GM19099 (cell line): ENCODE measurements around the gene NGEF.

Experiments used
- POLR2A ChIP-seq: IDR thresholded peaks from 3 replicates; pipeline ENCODE4 v1.6.1; 2011; ENCODE audit warnings: low read depth; ENCODE audit not compliant: insufficient read length; ENCODE audit errors: extremely low read depth

The NGEF gene

DNA sequence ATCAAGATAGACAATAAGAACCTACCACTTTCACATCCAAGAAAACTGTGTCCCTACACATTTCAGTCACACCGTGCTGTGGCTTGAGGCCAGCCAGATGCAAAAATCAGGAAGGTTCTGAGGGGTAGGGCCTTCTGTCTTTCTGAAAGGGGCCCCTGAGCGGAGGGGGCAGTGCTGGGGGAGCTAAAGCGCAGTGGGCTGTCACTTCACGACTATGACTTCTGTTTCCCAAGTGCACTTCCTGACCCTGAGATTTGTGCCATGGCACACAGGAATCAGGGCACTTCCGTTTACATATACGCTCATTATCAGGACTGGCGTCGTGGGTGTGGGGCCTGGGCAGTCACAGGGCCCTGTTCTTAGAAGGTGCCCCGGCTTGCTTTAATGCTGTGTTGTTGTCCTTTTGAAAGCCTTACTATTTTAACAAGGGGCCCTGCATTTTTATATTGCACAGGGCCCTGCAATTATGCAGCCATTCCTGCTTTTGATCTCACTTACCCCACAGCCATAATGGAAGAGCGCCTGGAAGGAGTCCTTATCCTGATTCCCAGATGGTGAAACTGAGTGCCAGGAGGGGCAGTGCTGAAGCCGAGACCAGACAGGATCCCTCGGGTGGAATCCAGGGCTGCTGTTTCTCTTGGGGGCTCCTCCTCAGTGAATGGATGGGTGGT is 620 bp downstream of the NGEF start:
- no peak for TF ChIP-seq POLR2A

DNA sequence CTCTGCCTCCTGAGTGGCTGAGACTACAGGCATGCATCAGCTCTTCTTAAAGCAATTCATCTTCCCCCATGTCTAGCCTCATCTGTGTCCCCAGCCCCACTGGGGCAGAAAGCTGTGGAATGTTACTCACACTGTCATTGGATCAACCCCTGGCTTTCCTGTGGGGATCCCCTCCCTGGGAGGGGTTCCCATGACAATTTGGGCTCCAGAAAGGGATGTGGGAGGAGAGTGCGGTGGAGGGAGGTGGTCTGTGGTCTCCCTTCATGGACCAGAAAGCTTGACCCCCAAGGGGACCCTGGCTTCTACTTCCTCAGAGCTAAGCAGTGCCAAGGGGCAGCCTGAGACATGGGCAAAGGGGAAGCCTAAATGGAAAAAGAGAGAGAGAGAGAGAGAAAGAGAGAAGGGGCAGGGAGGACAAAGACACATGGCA is 1.3 kb downstream of the NGEF start:
- TF ChIP-seq POLR2A, result no peak

DNA sequence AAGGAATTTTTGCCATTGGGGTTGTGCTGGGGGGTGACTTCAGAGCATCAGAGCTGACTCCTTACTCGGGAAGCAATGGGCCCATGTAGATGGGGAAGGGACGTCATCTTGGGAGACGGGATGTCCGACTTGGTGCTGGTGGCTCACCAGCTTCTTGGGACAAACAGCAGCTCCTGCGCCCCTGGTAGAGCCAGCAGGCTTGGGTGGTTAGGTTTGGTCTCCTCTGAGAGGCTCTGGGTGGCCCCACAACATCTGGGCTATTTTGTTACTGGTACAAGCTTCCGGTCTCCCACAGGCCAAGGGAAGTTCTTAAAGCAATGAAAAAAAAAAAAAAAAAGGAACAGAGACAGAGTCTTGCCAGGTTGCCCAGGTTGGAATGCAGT is 1.8 kb downstream of the NGEF start:
- TF ChIP-seq POLR2A, result no peak

DNA sequence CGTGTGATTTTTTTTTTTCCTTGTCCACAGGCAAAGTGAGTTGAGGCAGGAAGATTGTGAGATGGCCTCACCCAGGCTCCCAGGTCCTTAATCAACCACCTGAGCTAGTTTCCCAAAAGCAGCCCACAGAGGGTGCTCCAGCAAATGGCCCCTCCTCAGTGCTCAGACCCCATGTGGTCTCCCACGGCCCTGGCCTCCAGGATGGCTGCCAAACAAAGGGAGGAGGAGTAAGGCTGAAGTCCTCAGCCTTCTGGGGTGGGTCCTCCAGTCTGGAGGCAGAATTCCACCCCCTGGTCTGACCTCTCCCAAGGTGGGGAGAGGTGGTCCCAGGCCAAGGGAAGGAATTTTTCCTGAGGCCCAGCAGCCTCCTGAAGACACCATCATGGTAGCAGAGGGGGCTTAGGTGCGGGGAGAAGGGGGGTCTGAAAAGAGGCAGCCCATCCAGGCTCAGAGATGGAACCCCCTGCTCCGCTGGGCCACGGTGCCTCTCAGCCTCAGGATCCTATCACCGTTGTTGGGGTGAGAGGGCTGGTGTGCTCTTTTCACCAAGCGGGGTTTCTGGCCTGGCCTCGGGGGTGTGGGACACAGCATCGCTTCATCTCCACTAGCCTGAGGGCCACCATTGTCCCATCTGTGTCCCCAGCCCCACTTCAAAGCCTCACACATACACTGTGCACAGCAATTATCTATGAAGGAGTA is 2.3 kb downstream of the NGEF start:
- TF ChIP-seq POLR2A, result no peak

DNA sequence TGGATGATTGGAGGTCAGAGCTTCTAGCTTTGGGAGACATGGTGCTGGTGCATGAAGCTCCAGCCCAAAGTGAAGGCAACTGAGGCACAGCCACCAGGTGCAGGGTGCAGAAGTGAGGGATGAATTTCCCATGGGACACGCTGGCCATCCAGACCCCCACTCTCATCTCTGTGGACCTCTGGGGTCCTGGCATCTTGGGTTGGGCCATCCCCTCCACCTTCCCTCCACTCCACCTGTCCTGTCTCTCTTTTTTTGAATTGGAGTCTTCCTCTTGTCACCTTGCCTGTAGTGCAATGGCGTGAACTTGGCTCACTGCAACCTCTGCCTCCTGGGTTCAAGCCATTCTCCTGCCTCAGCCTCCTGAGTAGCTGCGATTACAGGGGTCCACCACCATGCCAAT is 3.4 kb downstream of the NGEF start:
- no peak for TF ChIP-seq POLR2A

DNA sequence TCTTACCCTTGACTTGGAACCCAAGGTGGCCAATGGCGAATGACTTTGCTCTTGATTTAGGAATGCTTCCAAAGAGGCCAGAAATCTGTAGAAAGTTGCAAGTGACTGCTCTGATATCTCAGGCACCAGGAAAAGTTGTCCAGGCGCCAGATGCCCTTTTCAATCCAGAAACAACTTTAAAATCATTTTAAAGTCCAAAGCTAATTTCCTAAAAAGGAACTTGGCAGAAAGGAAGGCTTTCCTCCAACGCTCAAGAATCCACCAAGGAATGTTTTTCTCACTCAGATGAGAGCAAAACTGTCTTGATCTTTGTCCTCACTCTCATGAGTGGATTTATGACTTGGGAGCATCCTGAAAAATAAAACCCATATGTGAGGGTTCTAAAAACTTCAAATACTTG is 5.3 kb downstream of the NGEF start:
- TF ChIP-seq POLR2A, result no peak

DNA sequence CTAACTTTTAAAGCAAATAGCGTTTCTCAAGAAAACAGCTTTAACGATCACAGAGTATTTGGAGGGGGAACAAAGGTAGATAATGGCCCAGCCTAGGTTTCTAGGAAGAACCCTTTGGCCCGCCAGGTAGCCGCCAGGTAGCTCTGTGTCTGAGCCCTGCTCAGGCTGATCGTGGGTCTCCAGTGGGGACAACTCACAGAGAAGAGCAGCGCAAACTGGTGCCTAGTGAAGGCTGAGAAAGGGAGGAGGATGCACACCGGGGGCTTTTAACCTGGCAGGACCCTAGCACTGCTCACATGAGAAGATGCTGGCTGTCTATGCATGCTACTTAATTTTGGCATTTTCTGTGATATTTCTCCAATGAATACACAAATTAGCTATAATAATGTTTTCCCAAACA is 5.8 kb downstream of the NGEF start:
- no peak for TF ChIP-seq POLR2A

DNA sequence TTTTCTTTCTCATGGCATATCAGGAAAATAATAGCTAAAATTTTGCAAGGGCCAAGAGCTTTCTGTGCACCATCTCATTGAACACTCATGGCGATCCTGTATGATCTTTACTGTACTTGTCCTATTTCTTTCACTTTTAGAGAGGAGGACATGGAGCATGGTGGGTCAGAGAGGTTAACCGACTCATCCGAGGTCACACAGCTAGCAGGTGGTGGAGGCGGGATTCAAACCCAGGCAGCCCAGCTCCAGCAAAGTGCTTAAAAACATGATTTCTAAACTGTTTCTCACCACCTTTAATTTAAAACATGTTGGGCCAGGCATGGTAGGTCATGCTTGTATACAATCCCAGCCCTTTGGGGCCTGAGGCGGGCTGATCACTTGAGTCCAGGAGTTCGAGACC is 6.4 kb downstream of the NGEF start:
- TF ChIP-seq POLR2A, result no peak

DNA sequence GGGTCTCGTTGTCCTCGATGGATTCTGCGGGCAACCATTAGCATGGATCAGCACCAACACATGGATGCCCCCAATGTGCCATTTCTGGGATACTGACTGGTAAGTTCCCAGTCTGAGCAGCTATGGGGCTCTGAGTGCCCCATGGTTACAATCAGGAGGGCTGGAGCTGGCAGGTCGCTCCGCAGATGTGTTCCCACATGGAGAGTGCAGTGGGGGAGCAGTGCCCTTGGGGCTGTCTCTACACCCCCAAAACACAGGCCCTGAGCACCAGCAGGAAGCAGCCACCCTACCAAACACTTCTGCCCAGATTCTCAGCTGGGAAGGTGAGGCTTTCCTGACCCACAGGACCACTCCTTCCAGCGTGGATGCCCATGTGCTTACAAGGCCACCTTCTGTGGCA is 8.0 kb downstream of the NGEF start:
- no peak for TF ChIP-seq POLR2A

DNA sequence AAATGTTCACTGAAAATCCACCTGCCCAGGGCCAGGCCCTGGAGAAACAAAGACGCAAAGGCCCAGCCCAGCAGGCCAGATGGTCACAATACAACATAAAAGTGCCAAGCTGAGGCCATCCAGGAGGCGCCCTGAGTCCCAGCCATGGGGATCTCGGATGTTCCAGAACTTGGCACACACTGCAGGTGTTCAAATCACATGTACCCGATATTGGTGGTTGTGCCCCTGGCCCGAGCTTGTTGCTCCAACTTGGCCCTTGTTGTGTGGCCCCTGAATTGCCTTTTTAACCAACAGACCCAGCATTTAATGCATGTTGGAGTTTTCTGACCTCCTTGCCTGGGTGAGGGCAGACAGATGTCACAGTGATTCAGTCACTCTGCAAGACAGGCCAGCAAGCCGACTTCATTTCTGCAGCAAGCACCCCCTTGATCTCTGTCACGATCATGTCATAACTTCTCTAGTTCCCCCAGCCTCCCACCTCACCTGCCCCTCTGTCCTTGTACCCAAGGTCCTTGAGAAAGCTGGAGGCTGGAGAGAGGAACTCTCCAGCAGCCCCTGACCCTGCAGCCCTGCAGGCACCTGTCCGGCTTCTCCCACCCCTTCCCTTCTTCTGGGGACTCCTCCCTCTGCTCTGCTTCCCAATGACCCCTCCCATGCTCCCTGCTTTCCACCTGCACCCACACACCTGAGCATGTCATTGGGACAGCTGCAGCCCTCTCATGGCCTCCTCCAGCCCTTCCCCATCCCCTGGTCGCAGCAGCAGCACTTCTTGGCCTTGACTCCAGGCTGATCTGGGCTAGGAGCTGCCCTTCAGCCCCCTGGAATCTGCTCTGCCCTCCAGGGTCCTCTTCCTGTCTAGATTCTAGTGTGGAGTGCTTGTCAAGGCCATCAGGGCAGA is 9.1 kb downstream of the NGEF start:
- TF ChIP-seq POLR2A, result no peak

DNA sequence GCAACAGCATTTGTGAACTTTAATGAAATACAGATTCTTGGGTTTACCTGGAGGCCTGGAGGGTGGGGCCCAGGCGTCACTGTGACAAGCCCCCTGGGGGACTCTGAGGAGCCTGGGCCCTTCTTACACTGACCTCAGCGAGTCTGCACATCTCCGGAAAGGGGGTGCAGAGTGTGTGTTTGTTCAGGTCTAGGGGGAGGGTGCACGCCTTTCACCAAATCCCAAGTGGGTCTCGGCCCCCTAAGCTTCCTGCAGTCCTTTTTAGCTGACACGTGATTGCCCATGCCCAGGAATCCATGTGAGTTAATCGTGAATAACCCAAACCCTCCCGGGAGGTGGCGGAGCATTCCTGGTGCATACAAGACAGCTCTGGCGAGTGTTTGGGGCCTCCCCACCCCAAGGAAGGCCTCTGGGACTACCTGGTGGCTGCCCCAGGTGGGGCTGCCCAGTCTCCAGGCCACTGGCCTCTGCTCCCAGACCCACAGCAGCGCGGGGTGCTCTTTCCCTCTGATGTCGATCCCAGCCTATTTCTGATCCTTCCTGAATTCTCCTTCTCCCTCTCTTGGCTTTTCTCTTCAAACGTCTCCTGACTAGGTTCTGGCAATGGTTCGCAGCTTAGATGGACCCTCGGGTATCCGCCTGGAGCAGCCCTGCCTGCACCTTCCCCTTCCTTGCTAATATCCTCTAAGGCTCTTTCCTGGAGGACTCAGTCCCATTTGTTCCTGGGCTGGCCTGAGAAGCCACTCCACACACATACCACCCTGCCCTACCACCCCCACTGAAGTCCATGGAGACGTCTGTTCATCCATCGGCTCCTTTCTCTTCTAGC is 10.0 kb downstream of the NGEF start:
- no peak for TF ChIP-seq POLR2A

DNA sequence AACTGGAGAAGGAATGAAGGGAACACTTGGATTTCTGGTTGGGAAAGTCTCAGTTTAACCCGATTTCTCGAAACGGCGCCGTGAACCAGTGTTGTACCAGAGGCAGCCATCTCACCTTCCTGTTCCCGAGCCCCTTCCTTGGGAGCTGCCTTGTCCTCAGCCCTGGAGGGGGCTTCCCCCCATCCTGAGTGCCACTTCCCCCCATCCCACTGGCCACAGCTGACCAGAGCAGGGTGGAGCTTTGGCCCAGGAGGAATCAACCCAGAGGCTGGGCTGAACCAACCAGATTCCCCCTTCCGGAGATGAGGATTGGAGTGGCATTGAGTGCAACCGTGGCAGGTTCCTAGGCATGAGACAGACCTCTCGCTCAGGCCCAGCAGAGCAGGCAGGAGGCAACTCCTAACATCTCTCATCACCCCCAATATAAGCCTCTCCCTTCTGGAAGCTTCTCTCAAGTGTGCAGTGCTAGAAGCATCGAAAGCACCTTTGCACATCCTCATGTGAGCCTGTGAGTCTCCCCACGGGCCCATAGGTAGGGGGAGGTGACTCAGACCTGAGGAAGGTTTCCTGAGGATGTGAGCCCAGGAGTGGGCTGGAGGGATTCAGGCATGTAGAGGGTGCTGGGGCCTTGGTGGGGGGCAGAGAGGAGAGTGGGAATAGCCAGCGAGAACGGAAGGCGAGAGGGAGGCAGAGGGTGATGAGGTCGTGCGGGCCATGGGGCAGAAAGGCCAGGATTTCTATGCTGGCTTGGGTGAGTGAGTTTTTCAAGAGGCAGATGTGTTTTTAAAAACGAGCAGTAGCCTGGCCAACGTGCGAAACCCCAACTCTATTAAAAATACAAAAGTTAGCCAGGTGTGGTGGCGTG is 11.9 kb downstream of the NGEF start:
- no peak for TF ChIP-seq POLR2A

DNA sequence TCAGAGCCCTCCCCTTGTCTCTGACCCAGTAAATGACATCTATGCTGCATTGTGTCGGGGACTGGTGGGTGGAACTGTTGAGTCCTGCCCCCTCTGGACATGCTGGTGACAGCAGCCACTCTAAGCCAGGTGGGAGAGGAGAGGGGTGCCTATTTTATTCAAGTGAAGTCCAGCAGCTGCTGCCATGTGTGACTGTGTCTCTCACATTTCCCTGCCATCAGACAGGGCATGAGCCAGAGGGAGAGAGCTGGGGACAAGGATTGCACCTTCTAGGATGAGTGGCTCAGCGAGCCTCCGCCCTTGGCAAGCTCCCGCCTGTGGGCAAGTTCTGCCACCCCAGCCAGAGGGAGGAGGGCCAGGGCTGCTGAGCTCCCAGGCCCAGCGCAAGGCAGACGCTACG is 13.7 kb downstream of the NGEF start:
- no peak for TF ChIP-seq POLR2A

DNA sequence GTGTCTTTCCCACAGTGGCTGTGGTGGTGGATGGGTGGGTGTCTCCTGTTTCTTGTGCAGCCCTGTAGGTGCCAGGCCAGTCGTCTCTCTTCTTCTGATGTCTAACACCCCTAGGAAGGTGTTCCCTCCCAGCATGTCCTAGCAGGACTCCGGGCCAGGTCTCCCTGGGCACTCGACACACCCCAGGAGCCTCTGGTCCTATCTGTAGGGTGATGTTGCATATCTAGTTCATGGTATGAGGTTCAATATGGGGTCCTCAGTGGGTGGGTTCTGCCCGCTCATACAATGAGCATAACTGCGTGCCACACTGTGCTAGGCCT is 14.4 kb downstream of the NGEF start:
- TF ChIP-seq POLR2A, result no peak

DNA sequence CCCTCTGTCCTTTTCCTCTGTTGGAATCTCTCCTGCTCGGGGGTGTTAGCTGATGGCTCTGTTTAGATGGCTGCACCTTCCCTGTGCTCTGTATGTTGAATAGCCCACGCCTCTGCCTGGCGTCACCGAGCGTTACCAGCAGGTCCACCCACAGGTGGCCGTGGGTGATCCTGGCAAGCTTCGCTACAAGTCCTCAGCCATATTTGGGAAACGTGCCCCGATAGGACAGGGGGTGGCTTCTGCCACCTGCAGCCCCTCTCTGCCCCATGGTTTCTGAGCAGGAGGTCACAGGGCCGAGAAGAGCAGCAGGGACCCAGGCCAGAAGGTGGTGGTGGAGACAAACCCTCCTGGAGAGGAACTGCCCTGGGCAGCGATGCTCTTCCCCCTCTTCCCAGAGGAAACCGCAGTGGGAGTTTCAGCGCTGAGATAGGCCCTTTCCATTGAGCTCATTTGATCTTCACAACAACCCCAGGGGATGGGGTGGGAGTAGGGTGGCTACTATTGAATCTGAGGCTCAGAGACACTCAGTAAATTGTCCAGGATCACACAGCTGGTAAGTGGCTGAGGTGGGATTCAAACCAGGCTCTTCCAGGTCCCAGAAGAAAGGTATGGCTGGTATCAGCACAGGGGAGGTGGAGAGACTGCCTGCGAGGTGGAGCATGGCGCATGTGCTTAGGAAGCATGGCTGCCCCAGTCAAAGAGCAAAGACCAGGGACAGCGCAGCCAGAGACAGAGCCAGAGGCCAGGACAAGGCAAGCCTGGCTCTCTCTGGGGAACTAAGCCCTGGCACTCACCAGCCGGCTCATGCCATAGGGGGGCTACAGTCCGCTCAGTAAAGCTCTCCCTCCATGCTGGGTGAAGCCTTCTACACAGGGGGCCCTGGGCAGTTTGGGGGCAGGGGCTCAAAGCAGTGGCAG is 15.0 kb downstream of the NGEF start:
- TF ChIP-seq POLR2A, result no peak
